Activated CD4-positive, alpha-beta T cell treated with anti-CD3 and anti-CD28 coated beads, Interleukin-2, amount 10 ng/mL, durations not matched to agents 7 days and 5 days (primary cell): Measurements from ENCODE around the gene TRPV4. TPM values are rescaled to one million over a fixed set of nuclear protein-coding genes. Genes with fewer than 3 reads are reported as not detected.

Experiments used
- CTCF ChIA-PET: fragments of 350-600 bp; sonication (Branson Sonifier 250); formaldehyde crosslinking; loops from one replicate; lab custom pipeline; 2021; ENCODE audit warnings: antibody characterized with exemption; lab: Charles Lee
- POLR2A ChIA-PET: fragments of 350-600 bp; sonication (Branson Sonifier 250); formaldehyde crosslinking; loops from one replicate; lab custom pipeline; 2021; ENCODE audit warnings: antibody characterized with exemption; lab: Charles Lee
- DNase-seq: peaks from one replicate; pipeline ENCODE4 v3.0.0-alpha.2; 2020
- H3K27ac Mint-ChIP-seq: one replicate; pipeline ENCODE4 v1.8.0; 2021; ENCODE audit warnings: mild to moderate bottlenecking, moderate library complexity, mixed read lengths
- H3K27me3 Mint-ChIP-seq: one replicate; pipeline ENCODE4 v1.8.0; 2021; ENCODE audit warnings: mixed read lengths
- H3K36me3 Mint-ChIP-seq: one replicate; pipeline ENCODE4 v1.8.0; 2021; ENCODE audit warnings: low read depth, mixed read lengths
- H3K4me1 Mint-ChIP-seq: one replicate; pipeline ENCODE4 v1.8.0; 2021; ENCODE audit warnings: mixed read lengths
- H3K4me3 Mint-ChIP-seq: one replicate; pipeline ENCODE4 v1.8.0; 2021; ENCODE audit warnings: mild to moderate bottlenecking, moderate library complexity, mixed read lengths
- H3K9me3 Mint-ChIP-seq: one replicate; pipeline ENCODE4 v1.8.0; 2021; ENCODE audit warnings: mixed read lengths
- total RNA-seq, 2 experiments: library from RNA; stranded (reverse); gene quantifications; one replicate each; pipeline ENCODE4 v1.2.3, GENCODE V29; 2021

The TRPV4 gene
- total RNA-seq, 2 experiments from 2014 or later: 0.17 TPM; not detected in 1

GRCh38 chr12:109765446-109765810 is 67.8 kb downstream of the TRPV4 start:
- Mint-ChIP-seq H3K4me1 (peaks cover 3% of the 10 kb centered on the region), H3K36me3 (no peaks in the 10 kb centered on the region), H3K9me3 (peaks cover 6% of the 10 kb centered on the region), H3K27ac (peak overlapping the region; percentile 52), H3K4me3 (no peak overlapping the region), H3K27me3 (no peaks in the 10 kb centered on the region)
- ChIA-PET CTCF (interaction anchor here (1.3 kb wide), 1 partner anchor 171 kb away, joined by 5 read pairs; no protein-coding TSS in a partner anchor), POLR2A (no interaction called here)
- no peak for DNase-seq

- DNase-seq: no peak
- peaks cover 3% of the 10 kb centered on the region for H3K4me1 Mint-ChIP-seq
- H3K9me3 Mint-ChIP-seq: peaks cover 6% of the 10 kb centered on the region
- ChIA-PET CTCF (interaction anchor here (1.3 kb wide), 1 partner anchor 171 kb away, joined by 5 read pairs; no protein-coding TSS in a partner anchor), POLR2A (no interaction called here)
- no peaks in the 10 kb centered on the region for H3K27me3 Mint-ChIP-seq
- no peak overlapping the region for H3K4me3 Mint-ChIP-seq
- H3K27ac Mint-ChIP-seq: no peak overlapping the region
- no peaks in the 10 kb centered on the region for H3K36me3 Mint-ChIP-seq
Observed at GRCh38 chr12:109764776-109765445, 68.3 kb downstream of the TRPV4 start.

- Mint-ChIP-seq H3K4me3 (no peak overlapping the region), H3K27me3 (no peaks in the 10 kb centered on the region), H3K27ac (no peak overlapping the region), H3K9me3 (peaks cover 6% of the 10 kb centered on the region), H3K4me1 (peaks cover 3% of the 10 kb centered on the region), H3K36me3 (no peaks in the 10 kb centered on the region)
- CTCF ChIA-PET: no interaction called here
- DNase-seq: no peak
- POLR2A ChIA-PET: no interaction called here
Observed at GRCh38 chr12:109764123-109764522, 69.1 kb downstream of the TRPV4 start.

- DNase-seq: no peak
- peaks cover 6% of the 10 kb centered on the region for H3K9me3 Mint-ChIP-seq
- H3K4me3 Mint-ChIP-seq: no peak overlapping the region
- H3K4me1 Mint-ChIP-seq: peaks cover 3% of the 10 kb centered on the region
- H3K27me3 Mint-ChIP-seq: no peaks in the 10 kb centered on the region
- H3K27ac Mint-ChIP-seq: no peak overlapping the region
- no peaks in the 10 kb centered on the region for H3K36me3 Mint-ChIP-seq
- CTCF ChIA-PET: interaction anchor here (1.4 kb wide), 1 partner anchor 11 kb away, joined by 3 read pairs; no protein-coding TSS in a partner anchor
- POLR2A ChIA-PET: no interaction called here
Observed at GRCh38 chr12:109763201-109763841, 69.9 kb downstream of the TRPV4 start.

GRCh38 chr12:109762673-109763191 is 70.5 kb downstream of the TRPV4 start:
- Mint-ChIP-seq H3K4me3 (no peak overlapping the region), H3K27ac (no peak overlapping the region), H3K9me3 (peaks cover 6% of the 10 kb centered on the region), H3K27me3 (no peaks in the 10 kb centered on the region), H3K4me1 (peaks cover 3% of the 10 kb centered on the region), H3K36me3 (no peaks in the 10 kb centered on the region)
- ChIA-PET POLR2A (no interaction called here), CTCF (interaction anchor here (1.0 to 1.4 kb wide), 2 partner anchors 12 to 243 kb away, joined by 3 read pairs; no protein-coding TSS in a partner anchor)
- DNase-seq: no peak

GRCh38 chr12:109762071-109762672 is 71.0 kb downstream of the TRPV4 start:
- Mint-ChIP-seq H3K4me1 (peaks cover 3% of the 10 kb centered on the region), H3K36me3 (no peaks in the 10 kb centered on the region), H3K27me3 (no peaks in the 10 kb centered on the region), H3K9me3 (peaks cover 6% of the 10 kb centered on the region), H3K27ac (no peak overlapping the region), H3K4me3 (no peak overlapping the region)
- ChIA-PET POLR2A (no interaction called here), CTCF (interaction anchor here (1.0 to 1.4 kb wide), 2 partner anchors 13 to 243 kb away, joined by 3 read pairs; no protein-coding TSS in a partner anchor)
- DNase-seq: no peak

GRCh38 chr12:109760930-109761921 is 72.0 kb downstream of the TRPV4 start:
- H3K4me3 Mint-ChIP-seq: no peak overlapping the region
- H3K27ac Mint-ChIP-seq: no peak overlapping the region
- H3K9me3 Mint-ChIP-seq: peaks cover 14% of the 10 kb centered on the region
- peaks cover 3% of the 10 kb centered on the region for H3K4me1 Mint-ChIP-seq
- H3K36me3 Mint-ChIP-seq: no peaks in the 10 kb centered on the region
- peaks cover 3% of the 10 kb centered on the region for H3K27me3 Mint-ChIP-seq
- CTCF ChIA-PET: interaction anchor here (0.6 to 1.0 kb wide), 4 partner anchors 15 to 242 kb away, joined by 3 read pairs; no protein-coding TSS in a partner anchor
- no peak for DNase-seq
- POLR2A ChIA-PET: no interaction called here

- ChIA-PET CTCF (interaction anchor here (0.8 to 1.0 kb wide), 2 partner anchors 16 to 85 kb away, joined by 3 read pairs; no protein-coding TSS in a partner anchor), POLR2A (no interaction called here)
- no peak overlapping the region for H3K27ac Mint-ChIP-seq
- peaks cover 3% of the 10 kb centered on the region for H3K4me1 Mint-ChIP-seq
- H3K4me3 Mint-ChIP-seq: no peak overlapping the region
- peaks cover 3% of the 10 kb centered on the region for H3K27me3 Mint-ChIP-seq
- peaks cover 15% of the 10 kb centered on the region for H3K9me3 Mint-ChIP-seq
- no peak for DNase-seq
- no peaks in the 10 kb centered on the region for H3K36me3 Mint-ChIP-seq
Observed at GRCh38 chr12:109760031-109760929, 72.9 kb downstream of the TRPV4 start.

- ChIA-PET POLR2A (no interaction called here), CTCF (no interaction called here)
- peaks cover 3% of the 10 kb centered on the region for H3K27me3 Mint-ChIP-seq
- no peak overlapping the region for H3K4me3 Mint-ChIP-seq
- no peak overlapping the region for H3K27ac Mint-ChIP-seq
- DNase-seq: no peak
- H3K4me1 Mint-ChIP-seq: peaks cover 3% of the 10 kb centered on the region
- no peaks in the 10 kb centered on the region for H3K36me3 Mint-ChIP-seq
- H3K9me3 Mint-ChIP-seq: peaks cover 15% of the 10 kb centered on the region
Observed at GRCh38 chr12:109759595-109759994, 73.6 kb downstream of the TRPV4 start.

GRCh38 chr12:109758426-109759420 is 74.5 kb downstream of the TRPV4 start:
- CTCF ChIA-PET: interaction anchor here (1.1 kb wide), 1 partner anchor 25 kb away, joined by 4 read pairs; no protein-coding TSS in a partner anchor
- POLR2A ChIA-PET: no interaction called here
- peaks cover 3% of the 10 kb centered on the region for H3K4me1 Mint-ChIP-seq
- no peaks in the 10 kb centered on the region for H3K36me3 Mint-ChIP-seq
- no peak overlapping the region for H3K27ac Mint-ChIP-seq
- peaks cover 3% of the 10 kb centered on the region for H3K27me3 Mint-ChIP-seq
- no peak for DNase-seq
- H3K9me3 Mint-ChIP-seq: peaks cover 15% of the 10 kb centered on the region
- H3K4me3 Mint-ChIP-seq: no peak overlapping the region
